Left cardiac atrium (tissue), 4 donors: ENCODE data around the gene PEDS1. TPM values are rescaled to one million over a fixed set of nuclear protein-coding genes. Genes with fewer than 3 reads are reported as not detected.
"Not testable (repeated sequence)": the region's sequence is repeated elsewhere in the genome, so short reads cannot be mapped to it uniquely, and the experiment has no call there.

Experiments
- ATAC-seq, 2 donors: fragments of 200-7000 bp; cut with Tn5 transposase; one replicate each; pipeline ENCODE4 v1.9.1; 2020; ENCODE audit warnings: mild to moderate bottlenecking in 2 of 2, moderate library complexity in 2 of 2
- DNase-seq: peaks from one replicate; pipeline ENCODE4 v3.0.0-alpha.2; 2020
- intact Hi-C, 2 donors: fragments of 100-400 bp; cut with DNase I; formaldehyde crosslinking; loops; one replicate each; pipeline versions ENCODE4 v1.14.1 to v1.15.1; 2022 to 2023
- total RNA-seq, 2 donors: library from RNA; stranded (reverse); fragmentation: NEBNext Ultra II Directional; extraction: Animal tissue kit (Norgen Biotek cat#: 25700); gene quantifications; one replicate each; pipeline ENCODE4 v1.2.1, GENCODE V29; 2021
- donor health status: DM: no; HTN: yes; CAD: no.
- donor health status: DM: no; HTN: yes; CAD: no; lungs with severe emphysema.
- donor health status: DM: yes; HTN: yes; CAD: no.
- donor health status: Dilated cardiomyopathy.

Gene PEDS1
- total RNA-seq, 2 donors from 2014 or later: 17.7 to 21.8 TPM

DNA sequence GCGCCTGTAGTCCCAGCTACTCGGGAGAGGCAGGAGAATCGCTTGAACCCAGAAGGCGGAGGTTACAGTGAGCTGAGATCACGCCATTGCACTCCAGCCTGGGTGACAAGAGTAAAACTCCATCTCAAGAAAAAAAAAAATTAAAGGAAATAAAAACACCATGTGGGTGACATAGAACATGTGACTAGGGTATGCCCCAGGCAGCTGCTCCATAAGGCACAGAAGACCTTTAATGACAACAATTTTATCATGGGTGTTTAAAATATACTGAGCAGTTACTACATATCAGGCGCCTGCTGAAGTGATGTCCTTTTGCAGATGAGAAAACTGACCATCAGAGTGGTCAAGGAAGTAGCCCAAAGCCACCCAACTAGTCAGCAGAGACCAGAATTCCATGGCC is 8.0 kb downstream of the PEDS1 start:
- intact Hi-C loops: no loop called here
- ATAC-seq: no peak
- DNase-seq: no peak

DNA sequence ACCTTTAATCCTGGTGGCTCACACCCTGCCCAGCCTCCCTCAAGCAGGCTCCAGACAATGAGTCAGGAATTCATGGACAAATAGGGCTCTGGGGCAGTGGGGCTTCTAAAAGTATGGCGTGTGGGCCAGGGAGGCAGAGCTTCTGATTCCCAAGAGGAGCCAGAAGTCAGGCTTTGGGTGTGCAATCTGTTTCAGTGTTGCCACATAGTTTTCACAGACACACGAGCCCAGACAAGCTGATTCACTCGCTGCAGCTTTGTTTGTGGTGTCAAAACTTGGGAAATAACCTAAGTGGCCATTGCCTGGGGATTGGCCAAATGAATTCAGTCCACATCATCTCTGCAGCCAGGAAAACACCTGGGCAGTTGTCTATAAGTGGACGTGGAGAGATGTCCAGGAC is 9.2 kb downstream of the PEDS1 start:
- peak; percentile 59 for DNase-seq
- intact Hi-C loops: no loop called here
- ATAC-seq: peak; percentile 70 to 71

DNA sequence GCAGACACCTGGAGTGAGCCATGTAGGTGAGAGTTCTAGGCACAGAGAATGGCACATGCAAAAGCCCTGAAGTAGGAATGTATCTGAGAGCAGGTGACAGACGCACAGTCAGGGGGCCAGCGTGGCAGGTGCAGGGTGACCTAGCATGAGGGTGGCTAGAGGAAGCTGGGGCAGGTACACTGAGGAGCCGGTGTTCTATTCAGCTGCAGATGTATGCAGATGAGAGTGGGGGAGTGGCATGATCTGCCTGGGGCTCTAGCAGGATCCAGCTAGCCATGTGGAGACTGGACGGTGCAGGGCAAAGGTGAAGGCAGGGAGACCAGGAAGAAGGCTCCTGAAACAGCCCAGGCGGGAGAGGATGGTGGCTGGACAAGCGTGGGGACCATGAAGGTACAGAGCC is 10.7 kb downstream of the PEDS1 start:
- ATAC-seq (no peak), DNase-seq (no peak)
- intact Hi-C loops: no loop called here

DNA sequence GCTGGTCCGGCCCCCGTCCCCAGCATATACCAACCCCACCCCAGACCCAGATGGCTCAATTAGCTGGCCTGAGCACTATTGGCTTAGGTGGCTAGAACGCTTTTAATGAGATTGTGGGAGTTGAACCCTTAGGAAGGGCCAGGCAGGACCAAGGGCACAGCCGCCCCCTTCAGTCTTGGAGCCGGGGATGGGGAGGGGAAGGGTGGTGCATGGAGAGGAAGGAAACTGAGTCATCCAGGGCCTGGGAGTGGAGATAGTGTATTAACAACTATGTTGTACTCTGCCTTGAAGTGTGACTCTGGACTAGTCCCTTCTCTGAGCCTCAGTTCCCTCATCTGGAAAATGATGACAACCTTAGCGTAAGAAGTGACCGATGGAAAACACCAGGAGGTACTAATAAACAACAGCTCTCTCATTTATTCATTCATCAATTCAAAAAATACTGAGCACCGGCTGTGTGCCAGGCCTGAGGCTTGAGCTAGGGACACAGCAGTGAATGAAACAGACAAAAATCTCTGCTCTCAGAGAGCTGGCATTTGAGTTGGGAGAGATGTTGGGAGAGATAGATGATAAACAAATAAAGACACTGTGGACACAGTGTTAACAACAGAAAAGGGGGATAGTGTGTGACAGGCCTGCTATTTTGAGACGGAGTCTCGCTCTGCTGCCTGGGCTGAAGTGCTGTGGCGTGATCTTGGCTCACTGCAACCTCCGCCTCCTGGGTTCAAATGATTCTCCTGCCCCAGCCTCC is 11.5 kb downstream of the PEDS1 start:
- DNase-seq: peak; percentile 56
- peak in 1 of 2 donors; percentile 11 for ATAC-seq
- intact Hi-C loops: no loop called here

DNA sequence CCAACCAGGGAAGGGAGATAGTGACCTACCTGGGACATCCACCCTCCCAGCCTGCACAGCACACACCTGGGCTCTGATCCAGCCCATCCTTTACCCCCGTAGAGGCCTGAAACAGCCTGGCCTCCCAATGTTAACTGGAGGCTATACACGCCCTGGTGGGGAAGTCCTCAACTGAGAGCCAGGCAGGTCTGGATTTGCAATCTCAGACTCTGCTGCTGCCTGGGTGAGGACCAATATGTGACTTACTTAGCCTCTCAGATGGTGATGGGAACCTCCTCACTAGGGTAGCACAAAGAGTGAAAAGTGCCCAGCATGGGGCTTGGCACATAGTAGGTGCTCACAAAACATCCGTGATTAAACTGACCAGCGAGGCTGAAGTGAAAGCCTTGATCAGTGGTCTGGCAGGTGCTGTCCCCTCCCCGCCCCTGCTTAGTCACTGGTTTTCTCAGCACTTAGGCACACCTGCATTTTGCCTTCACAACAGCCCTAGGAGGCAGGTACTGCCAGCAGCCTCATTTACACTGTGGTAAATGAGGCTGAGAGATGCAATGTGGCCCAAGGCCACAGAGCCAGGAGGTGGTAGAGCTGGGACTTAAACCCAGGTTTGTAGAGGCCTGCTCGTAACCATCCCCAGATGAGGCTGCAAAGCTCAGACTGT is 12.4 kb downstream of the PEDS1 start:
- intact Hi-C loops: no loop called here

DNA sequence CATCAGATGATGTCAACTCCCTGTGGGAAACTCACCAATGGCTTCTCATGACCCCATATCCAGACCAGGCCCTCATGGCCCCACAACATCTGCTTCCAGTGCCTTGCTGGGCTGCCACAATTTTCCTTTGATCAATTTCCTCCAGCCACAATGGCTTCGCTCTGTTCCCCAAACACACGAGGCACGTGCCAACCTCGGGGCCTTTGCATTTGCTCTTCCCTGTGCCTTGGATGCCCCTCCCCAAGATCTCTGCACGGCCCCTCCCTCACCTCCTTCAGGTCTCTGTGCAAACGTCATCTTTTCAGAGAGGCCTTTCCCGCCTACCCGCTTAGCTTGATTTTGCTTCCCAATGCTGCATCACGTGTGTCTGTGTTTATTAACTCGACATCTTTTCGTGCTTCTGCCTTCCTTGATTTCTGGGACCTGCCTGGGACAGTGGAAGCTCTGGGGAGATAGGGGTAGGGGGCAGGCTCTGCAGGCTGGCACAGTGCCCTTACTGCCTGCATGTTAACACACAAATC is 13.1 kb downstream of the PEDS1 start:
- DNase-seq: no peak
- intact Hi-C loops: no loop called here
- no peak for ATAC-seq

More for the DNA sequence above, 12.4 kb downstream of the PEDS1 start:
- no peak for ATAC-seq
- no peak for DNase-seq

DNA sequence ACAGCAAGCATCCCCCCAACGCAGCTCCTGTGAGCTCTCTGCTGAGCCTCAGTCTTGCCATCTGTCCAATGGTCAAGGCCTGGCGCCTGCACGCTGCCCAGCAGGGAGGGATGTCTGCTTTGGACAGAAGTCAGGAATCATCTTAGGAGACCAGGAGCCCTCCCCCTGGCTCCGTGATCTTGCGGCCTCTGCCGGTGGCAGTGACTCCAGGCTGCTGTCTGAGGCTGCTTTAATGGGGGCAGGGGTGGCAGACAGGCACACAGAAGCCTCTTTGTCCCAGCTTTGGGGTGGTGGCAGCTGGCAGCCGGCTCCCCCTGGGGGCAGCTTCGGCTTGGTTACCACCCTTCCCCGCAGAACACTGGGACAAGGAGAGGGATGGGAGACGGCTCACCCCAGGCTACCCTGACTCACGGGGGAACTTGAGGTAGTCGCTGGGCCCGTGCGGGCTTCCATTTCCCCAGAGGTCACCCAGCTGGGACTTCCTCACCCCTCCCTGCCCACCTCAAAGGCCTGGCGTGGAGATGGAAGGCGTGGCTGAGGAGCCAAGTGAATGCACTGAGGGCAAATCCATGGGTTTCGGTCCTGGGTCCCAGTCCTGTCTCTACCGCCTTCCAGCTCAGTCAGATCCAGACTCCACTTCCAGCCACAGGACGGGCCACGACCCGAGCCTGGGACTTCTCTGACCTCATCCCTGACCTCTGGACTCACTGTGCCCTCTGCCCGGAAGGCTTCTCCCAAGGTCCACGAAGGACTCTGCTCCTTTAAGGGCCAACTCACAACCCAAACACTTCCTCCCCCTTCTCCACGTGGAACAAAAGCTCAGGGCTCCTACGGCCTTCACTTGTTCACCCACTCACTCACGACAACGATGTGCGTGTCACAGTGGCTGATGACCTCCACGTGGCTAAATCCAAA is 14.8 kb downstream of the PEDS1 start:
- ATAC-seq (peak; percentile 38 to 42), DNase-seq (no peak)
- intact Hi-C loops: no loop called here

DNA sequence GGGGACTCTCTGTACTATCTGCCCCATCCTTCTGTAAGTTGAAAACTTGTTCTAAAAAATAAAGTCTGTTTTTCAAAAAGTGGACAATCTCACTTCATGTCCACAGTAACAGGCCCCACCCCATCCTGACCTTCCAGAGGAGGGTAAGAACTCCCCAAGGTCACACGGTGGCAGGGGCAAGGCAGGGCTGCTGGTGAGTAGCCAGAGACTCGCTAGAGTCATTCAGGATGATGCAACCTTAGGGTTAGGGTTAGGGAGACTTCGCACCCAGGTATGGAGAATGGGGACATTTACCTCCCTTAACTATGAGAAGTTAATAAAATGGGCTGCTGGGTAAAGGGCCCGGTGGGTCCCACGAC is 15.4 kb downstream of the PEDS1 start:
- ATAC-seq (peak; percentile 12 to 31), DNase-seq (no peak)
- intact Hi-C loops: no loop called here

DNA sequence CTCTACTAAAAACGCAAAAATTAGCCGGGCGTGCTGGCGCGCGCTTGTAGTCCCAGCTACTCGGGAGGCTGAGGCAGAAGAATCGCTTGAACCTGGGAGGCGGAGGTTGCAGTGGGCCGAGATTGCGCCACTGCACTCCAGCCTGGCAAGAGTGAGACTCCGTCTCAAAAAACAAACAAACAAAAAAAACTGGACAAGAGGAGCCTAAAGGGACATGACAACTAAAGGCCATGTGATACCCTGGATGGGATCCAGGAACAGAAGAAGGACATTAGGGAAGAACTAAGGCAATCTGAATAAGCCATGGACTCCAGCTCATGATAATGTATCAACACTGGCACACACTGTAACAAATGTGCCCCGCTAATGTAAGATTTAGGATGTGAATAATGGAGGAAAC is 15.8 kb downstream of the PEDS1 start:
- DNase-seq, intact Hi-C loops: not testable (repeated sequence)
- ATAC-seq: peak; percentile 31 to 51

DNA sequence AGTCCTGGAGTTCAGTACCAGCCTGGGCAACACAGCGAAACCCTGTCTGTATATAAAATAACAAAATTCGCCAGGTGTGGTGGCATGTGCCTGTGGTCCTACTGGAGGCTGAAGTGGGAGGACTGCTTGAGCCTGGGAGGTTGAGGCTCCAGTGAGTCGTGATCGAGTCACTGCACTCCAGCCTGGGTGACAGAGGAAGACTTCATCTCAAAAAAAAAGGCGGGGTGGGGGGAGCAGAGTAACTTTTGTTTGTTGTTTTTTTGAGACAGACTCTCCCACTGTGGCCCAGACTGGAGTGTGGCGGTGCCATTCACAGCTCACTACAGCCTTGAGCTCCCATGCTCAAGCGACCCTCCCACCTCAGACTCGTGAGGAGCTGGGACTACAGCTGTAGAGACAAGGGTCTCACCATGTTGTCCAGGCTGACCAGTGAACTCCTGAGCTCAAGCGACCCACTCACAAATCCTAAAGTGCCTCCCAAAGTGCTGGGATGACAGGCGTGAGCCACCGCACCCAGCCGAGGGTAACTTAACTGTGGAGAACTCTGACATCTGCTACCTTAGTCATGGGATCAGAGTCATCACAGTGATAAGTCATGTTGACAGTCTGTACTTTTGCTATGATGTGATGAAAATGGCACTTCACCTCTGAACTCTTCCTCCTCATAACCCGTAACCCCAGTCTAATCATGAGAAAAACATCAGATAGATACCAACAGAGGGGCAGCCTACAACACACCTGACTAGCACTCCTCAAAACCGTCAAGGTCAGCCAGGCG is 16.5 kb downstream of the PEDS1 start:
- intact Hi-C loops: no loop called here
- ATAC-seq: no peak

DNA sequence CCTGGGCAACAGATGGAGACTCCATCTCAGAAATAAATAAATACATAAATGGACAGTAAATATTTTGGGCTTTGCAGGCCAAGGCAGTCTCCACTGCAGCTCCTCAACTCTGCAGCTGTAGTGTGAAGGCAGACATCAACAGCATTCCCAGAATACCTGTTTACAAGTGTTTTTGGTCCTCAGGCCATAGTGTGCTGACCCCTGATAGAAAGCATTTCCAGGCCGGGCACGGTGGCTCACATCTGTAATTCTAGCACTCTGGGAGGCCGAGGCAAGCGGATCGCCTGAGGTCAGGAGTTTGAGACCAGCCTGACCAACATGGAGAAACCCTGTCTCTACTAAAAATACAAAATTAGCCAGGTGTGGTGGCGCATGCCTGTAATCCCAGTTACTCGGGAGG is 18.4 kb downstream of the PEDS1 start:
- DNase-seq, ATAC-seq, intact Hi-C loops: not testable (repeated sequence)

More for the DNA sequence above, 16.5 kb downstream of the PEDS1 start:
- no peak for DNase-seq

DNA sequence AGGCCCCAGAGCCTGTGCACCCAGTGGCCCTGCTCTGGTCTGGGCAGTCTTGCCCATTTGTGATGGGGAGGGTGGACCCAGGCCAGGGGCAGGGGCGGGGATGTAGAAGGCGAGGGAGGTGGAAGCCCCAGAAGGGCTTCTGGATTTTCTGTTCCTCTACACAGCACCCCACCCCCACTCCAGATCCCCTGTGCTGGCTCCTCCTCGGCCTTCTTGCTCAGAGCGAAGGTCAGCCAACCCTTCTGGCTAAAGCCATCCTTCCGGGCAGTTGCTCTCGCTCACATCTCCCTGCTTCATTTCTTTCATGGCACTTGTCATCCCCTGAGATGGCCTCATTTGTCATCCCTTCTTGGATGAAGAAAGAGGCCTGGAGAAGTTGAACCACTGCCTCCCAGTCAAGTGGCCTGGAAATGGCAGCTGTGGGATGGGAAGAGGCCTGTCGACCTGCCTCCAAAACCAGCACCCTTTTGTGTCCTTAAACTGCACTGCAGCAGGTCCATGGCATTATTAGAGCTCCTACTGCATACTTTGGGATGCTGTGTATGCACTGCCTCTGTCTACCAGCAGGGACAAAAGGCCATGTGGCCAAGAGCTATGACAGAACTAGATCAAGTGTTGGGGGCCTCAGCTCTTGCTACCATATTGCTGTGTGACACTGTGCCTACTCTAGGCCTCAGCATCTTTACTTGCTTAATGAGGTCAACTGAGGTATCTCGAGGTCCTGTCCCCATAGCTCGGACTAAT is 19.9 kb downstream of the PEDS1 start:
- ATAC-seq: peak in 1 of 2 donors; percentile 33
- intact Hi-C loops: no loop called here
- DNase-seq: no peak

DNA sequence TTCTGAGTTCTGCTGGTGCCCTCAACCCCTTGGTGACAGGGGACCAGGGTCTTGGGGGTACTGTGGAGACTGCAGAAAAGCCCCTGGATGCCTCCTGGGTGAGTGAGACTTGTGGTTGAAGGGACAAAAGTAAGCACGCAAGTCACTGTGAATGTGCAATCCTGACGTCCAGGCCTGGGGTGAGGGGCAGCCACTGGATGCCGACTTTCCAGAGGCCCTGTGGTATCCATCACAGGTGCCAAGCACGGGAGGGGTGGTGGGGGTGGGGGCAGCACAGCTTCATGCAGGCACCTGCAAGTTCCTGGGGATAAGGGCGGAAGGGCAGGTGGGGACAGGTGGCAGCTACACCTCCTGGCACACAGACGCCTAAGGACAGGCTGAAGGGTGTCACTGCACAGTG is 20.5 kb downstream of the PEDS1 start:
- DNase-seq: no peak
- no peak for ATAC-seq
- intact Hi-C loops: no loop called here

DNA sequence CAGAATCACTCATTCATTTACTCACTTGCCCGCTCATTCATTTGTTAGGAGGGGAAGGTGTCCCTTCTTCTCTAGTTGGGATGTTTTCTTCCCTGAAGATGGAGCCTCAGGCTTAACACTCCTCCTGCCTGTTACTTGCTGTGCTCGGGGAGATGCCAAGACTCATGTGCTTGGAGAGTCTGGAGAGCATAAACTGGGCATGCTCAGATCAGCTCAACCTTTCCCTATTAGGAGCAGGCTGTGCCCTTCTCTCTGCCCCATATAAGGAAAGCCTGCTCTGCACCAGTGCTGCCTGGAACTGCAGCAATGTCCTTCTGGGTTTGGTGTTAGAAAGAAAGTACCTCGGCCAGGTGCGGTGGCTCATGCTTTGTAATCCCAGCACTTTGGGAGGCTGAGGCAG is 22.5 kb downstream of the PEDS1 start:
- intact Hi-C loops: no loop called here
- DNase-seq (no peak), ATAC-seq (peak; percentile 80 to 87)

DNA sequence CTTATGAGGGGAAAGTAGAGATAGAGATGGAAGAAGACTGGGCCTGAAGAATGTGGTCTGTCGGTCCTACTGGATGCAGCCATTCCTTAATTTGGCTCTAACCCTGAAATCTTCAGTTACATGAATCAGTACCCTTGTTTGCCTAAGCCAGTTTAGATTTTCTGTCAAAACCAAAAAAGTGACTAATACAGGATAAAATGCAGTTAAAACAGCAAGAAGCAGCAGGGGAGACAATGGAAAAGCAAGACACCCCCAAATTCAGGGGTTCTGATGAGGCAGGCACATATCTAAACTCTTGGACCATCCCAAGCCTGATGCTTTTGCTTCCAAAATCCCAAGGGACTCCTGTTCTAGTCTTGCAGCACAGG is 23.2 kb downstream of the PEDS1 start:
- no peak for DNase-seq
- intact Hi-C loops: no loop called here
- no peak for ATAC-seq

DNA sequence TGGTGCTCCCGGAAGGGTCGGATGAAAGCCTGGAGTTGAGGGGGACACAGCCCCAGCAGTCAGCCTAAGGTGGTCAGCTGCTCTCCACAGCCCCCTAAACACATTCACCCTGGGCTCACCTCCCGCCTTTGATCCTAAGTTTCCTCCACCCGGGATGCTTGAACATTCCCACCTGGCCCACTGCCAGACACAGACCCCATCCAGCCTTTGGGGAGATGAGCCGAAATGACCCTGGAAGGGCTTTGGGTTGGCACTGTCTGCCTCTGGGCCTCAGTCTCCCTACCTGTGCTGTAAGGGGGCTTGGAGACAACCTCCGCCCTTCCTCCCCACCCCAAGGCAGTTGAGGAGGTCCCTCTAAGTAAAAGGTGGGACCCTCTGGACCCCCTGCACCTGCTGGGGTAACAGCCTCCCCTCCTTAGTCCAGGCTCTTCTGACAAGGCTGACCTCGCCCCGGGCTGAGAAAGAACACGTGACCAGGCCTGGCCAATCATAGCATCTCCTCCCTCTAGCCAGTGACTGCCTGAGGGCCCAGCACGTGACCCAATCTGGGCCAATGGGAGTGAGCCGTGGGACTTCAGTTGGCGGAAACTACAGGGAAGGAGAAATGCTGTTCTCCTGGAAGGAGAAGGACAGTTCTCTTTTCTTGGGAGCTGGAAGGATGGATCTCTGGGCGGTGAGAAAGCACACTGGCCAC is 23.7 kb downstream of the PEDS1 start:
- intact Hi-C loops: no loop called here
- ATAC-seq (no peak), DNase-seq (no peak)

DNA sequence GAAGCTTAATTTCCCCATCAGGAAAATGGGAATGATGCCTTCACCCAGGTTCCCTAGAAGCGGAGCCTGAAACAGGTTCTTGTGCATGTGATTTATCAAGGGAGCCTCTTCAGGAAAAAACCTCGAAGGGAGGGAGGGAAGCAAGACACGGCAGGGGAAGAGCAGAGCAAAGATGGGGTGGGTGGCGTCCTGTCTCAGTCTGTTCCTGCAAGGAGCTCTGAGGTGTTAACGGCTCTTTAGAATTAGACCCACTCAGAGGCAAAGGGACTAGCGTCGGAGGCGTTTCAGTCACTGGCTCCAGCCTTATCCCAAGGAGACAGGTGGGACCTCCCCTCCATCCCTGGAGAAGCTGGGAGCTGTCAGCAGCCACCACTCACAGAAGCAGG is 25.0 kb downstream of the PEDS1 start:
- ATAC-seq: no peak
- intact Hi-C loops: no loop called here
- no peak for DNase-seq
